ENCODE data around the gene CST5.
"Not testable (repeated sequence)": the region's sequence is repeated elsewhere in the genome, so short reads cannot be mapped to it uniquely, and the experiment has no call there.

CST5 gene

GRCh38 chr20:23879328-23879798, at the start of gene CST5:
CST5 (minus strand) TSS chr20:23879748; CDS start chr20:23879676, 72 bp downstream.
- no peak for DNase-seq (ENCODE audit: low read depth in 3 of 3)

GRCh38 chr20:23928788-23929187, 49.2 kb upstream of the CST5 start:
- DNase-seq (ENCODE audit: low read depth in 3 of 3): no peak

DNA sequence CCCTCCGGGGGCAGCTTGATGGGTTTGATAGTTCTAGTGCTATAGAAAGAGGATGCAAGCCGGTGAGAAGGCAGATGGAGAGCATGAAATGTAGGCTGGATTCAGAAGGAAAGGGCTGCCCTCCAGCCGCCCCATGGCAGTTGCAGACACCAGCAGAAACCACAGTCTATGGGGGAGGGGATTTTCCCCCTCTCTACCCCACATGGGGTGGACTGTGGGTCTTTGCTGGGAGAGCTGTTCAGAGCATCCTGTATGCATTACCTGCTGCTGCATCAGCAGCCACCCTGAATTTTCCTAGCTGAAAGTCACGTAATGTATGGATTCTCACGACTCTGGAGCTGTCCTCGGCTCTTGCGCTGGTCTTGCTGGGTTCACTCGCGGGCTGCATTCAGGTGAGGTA, 48.8 kb upstream of the CST5 start:
- no peak for DNase-seq (ENCODE audit: low read depth in 3 of 3)

DNA sequence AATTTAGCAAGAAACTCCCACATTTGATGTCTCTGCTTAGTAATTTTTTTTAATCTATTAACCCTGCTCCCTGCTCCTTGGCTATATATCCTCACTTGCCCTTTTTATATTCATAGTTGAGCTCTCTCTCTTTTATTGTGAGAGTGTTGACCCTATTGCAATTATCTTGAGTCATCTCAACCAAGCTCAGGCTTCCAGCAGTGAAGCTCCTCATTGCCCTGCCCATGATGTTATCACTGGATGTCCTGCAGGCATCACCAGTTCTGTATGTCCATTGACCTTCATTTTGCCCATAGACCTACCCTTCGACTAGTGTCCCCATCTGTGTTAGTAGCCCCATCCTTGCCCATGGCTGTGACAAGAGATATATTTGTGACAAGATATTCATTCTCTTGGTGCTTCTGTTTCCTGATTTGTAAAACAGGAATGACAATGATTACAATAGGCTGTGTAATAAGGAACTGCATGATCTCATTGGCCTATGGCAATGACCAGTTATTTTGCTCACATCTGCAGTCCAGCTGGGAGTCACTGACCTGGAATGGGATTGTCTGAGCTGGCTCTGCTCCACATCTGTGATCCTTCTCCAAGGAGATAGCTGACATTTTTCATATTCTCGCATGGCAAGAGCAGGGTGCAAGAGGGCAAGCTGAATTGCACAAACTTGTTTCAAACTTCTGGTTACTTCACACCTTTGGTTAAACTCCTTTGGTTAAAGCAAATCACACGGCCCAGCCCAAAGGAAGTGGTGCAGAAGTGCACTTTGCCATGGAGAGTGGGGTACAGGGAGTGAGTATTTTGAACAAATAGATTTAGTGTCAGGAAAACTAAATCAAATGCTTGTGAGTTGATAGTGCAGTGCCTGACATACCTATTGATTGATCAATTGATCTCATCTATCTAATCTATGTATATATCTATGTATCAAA, 47.7 kb upstream of the CST5 start:
- no peak for DNase-seq (ENCODE audit: low read depth in 3 of 3)

- DNase-seq (ENCODE audit: low read depth in 3 of 3): no peak
These were observed 47.0 kb upstream of the CST5 start for GRCh38 chr20:23926526-23926880.

DNA sequence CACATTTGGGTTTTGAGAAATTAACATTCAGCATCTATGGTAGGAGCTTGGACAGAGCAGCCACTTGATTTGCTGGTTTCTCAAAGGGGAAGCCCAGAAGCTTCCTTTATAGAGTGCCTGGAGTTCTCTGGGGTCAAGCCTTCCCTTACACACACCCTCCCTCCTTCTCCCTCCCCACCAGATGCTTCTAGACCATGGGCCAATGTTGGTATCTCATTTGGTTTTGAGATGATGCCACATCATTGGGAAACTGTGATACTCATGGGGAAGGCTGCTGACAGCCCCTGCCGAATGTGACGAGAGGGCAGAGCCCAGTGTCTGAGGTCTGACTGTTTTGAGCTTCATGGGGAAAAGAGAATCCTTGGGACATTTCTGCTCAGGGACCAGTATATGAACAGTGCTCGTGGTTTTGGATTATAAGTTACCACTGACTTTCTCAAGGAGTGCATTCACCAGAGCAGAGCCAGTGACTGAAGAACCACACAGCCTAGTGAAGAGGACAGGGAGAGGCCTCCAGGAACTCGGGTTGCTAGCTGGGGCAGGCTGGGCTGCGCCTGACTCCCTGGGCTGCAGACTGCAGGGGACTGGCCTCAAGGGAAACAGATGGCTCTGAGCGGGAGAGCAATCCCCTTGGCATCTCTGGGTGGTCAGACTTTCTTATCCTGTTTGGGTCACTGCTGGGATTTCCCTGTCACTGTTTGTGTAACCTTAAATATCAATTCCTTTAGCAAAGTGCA, 46.4 kb upstream of the CST5 start:
- DNase-seq (ENCODE audit: low read depth in 3 of 3): no peak

DNA sequence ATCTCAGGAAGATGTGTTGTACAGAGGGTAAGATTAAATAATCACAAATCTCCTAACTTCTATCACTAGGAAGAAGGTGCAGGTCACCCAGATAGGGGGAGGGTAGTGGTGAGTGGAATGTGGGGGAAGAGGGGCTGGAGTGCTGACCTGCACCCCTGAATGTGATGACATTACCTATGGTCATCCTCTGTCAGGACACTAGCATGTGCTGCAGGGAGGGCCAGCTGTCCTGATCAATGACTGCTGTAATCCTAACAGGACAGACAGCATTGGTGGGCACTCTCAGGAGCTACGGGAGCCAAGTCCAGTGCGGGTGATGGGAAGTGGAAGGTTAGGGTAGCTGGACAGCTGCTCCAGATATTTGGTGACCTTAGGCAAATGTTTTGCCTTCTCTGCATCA, 45.2 kb upstream of the CST5 start:
- no peak for DNase-seq (ENCODE audit: low read depth in 3 of 3)

- no peak for DNase-seq (ENCODE audit: low read depth in 3 of 3)
These were observed 44.4 kb upstream of the CST5 start for GRCh38 chr20:23923891-23924435.

GRCh38 chr20:23923311-23923710, 43.8 kb upstream of the CST5 start:
- DNase-seq (ENCODE audit: low read depth in 3 of 3): no peak

GRCh38 chr20:23920408-23921325, 41.1 kb upstream of the CST5 start:
- DNase-seq (ENCODE audit: low read depth in 3 of 3): no peak

- DNase-seq (ENCODE audit: low read depth in 3 of 3): no peak
These were observed 39.3 kb upstream of the CST5 start for GRCh38 chr20:23918896-23919295.

- DNase-seq (ENCODE audit: low read depth in 3 of 3): no peak
These were observed 38.7 kb upstream of the CST5 start for GRCh38 chr20:23918101-23918862.

DNA sequence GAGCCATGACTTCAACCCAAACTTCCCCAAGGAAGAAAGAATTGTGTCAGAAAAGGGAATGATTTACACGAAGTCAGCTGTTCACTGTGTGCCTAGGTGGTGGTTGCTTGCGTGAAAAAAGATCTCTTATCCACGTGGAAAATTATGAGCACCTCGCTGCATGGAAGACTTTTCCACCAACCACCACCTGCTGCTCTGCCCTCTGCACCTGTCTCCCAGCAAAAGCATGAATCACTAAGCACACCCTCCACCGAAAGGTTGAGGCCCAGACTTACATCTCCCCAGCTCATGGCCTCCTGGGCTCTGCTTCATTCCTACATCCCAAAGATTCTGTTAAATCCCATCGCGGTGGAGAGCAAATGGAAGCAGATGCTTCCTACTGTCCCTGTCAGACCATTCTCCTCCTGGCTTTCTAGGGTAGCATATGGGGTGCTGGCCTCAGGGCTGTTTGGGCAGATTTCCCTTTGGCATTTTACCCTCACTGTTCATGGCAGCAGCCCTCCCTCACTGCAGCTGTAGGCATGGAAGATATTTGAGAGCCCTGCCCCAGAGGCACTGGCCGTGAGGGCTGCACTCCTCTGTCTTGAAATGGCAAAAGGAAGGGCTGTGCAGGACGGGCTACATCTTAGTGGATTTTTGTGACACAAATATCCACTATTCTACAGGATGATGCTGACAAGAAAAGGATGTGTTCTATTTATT, 37.6 kb upstream of the CST5 start:
- no peak for DNase-seq (ENCODE audit: low read depth in 3 of 3)

DNA sequence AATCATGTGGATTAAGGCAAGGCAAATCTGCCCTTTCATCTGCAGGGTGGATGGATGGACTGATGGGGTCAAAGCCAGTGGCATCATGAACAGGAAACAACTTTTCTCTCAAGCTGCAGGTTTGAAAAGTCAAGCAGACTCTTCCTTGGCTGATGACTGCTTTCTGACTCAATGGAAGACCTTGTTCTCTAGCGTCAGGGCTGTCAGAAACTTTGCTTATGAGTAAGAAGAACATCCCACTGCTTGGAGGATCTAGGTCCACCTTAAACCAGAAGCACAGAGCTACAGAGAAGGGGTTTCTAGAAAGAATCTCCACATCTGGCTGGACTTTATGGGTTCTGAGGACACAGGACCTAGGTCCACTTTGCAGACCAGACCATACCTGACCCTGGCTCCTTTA, 36.3 kb upstream of the CST5 start:
- no peak for DNase-seq (ENCODE audit: low read depth in 3 of 3)

- not testable (repeated sequence) for DNase-seq (ENCODE audit: low read depth in 3 of 3)
These were observed 34.9 kb upstream of the CST5 start for GRCh38 chr20:23914469-23914868.

DNA sequence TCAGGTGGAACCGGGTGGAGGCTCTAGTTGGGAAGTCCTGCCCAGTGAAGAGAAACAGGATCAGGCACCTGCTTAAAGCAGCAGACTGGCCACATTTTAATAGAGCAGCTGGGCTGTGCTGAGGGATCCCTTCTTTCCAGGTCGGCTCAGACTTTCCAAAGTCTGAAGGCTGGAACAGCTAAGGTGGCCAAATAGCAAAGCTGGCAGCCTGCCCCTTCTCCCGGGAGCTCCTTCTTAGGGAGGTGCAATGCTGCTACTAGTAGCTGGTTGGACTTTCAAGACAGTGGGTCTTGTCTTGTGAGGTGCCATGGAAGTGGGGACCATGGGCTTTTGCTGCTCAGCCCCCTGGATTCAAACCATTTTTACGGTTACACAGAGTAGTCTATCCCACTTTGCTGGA, 30.7 kb upstream of the CST5 start:
- no peak for DNase-seq (ENCODE audit: low read depth in 3 of 3)

DNA sequence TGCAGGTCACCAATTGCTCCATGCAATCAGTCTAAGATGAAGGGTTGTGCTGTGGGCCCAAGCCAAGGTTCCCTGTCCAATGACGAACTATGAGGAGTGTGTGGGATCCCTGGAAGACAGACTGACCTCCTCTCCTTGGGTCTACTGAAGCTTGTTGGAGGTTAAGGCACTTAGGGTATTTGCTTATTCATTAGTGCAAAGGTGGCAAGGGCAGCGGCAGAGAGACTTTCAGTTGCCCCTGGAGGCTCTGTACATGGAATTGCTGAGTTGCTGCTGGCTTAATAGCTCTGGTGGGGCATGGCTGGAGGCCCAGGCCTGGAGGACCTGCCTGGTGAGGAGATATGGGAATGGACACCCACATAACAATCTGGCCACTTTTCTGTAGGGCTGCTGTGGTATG, 29.8 kb upstream of the CST5 start:
- no peak for DNase-seq (ENCODE audit: low read depth in 3 of 3)

DNA sequence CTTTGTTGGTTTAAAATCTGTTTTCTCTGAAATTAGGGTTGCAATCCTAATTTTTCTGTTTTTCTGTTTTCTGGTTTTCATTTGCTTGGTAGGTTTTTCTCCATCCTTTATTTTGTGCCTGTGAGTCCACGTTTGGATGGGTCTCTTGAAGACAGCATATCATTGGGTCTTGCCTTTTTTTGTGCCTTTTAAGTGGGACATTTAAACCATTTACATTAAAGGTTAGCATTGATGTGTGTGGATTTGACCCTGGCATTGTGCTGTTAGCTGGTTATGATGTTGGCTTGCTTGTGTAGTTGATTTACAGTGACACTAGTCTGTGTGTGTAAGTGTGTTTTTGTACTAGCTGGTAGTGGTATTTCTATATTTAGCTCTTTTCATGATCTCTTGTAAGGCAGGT, 28.0 kb upstream of the CST5 start:
- DNase-seq (ENCODE audit: low read depth in 3 of 3): no peak

DNA sequence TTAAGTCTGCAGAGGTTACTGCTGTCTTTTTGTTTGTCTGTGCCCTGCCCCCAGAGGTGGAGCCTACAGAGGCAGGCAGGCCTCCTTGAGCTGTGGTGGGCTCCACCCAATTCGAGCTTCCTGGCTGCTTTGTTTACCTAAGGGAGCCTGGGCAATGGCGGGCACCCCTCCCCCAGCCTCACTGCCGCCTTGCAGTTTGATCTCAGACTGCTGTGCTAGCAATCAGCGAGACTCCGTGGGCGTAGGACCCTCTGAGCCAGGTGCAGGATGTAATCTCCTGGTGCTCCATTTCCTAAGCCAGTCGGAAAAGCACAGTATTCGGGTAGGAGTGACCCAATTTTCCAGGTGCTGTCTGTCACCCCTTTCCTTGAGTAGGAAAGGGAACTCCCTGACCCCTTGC, 22.8 kb upstream of the CST5 start:
- not testable (repeated sequence) for DNase-seq (ENCODE audit: low read depth in 3 of 3)

DNA sequence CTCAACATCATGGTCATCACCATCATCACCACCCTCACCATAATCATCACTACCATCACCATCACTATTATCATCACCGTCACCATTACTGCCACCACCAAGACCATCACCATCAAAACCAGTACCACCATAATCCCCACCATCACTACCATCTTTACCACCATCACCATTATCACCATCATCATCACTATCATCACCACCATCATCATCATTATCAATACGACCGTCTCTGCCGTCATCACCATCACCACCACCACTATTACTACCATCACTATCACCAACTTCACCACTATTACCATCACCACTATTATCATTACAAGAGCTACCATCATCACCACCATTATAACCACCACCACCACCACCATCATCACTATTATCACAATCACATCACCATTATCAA, 11.3 kb upstream of the CST5 start:
- DNase-seq (ENCODE audit: low read depth in 3 of 3): not testable (repeated sequence)
